ENCODE data around the gene RBBP6. TPM values are rescaled to one million over a fixed set of nuclear protein-coding genes. Genes with fewer than 3 reads are reported as not detected.
"Not testable (repeated sequence)": the region's sequence is repeated elsewhere in the genome, so short reads cannot be mapped to it uniquely, and the experiment has no call there.

RBBP6 gene
- total and polyA plus RNA-seq, 2 experiments from 2014 or later: 40.2 to 88.9 TPM

- not testable (repeated sequence) for ATAC-seq; H4K20me1 ChIP-seq (replicated peaks; ENCODE audit: insufficient read depth); H3K27me3 Mint-ChIP-seq (ENCODE audit: insufficient read depth, low read depth, poor library complexity); H3K4me2 ChIP-seq; H3K4me1 ChIP-seq (ENCODE audit: insufficient read depth); H3K4me3 ChIP-seq; H3K79me2 ChIP-seq (replicated peaks; ENCODE audit: insufficient read depth); H3K27ac ChIP-seq (ENCODE audit: low read depth); DNase-seq (ENCODE audit: low spot score); H3K27ac Mint-ChIP-seq; H2AFZ ChIP-seq; H3F3A ChIP-seq (replicated peaks; ENCODE audit: low read depth); H3K9me2 ChIP-seq (ENCODE audit: insufficient read depth); H3K4me3 Mint-ChIP-seq; H3K27me3 ChIP-seq (ENCODE audit: insufficient read depth); H3K4me1 Mint-ChIP-seq
- H3K36me3 Mint-ChIP-seq (ENCODE audit: low read depth): peaks cover 52% of the 10 kb centered on the region
- H3K36me3 ChIP-seq (ENCODE audit: insufficient read depth): peaks cover 30% of the 10 kb centered on the region
- H3K9me3 Mint-ChIP-seq: peaks cover 47% of the 10 kb centered on the region
These were observed 35.4 kb downstream of the RBBP6 start for GRCh38 chr16:24574515-24575485.

GRCh38 chr16:24575791-24576190, 36.4 kb downstream of the RBBP6 start:
- H3K4me1 Mint-ChIP-seq; DNase-seq (ENCODE audit: low spot score); H3K4me2 ChIP-seq; H3K79me2 ChIP-seq (replicated peaks; ENCODE audit: insufficient read depth); H3F3A ChIP-seq (replicated peaks; ENCODE audit: low read depth); H3K4me3 ChIP-seq; H3K9me2 ChIP-seq (ENCODE audit: insufficient read depth); ATAC-seq; H3K27ac ChIP-seq (ENCODE audit: low read depth); H3K27me3 ChIP-seq (ENCODE audit: insufficient read depth); H3K27ac Mint-ChIP-seq; H2AFZ ChIP-seq; H4K20me1 ChIP-seq (replicated peaks; ENCODE audit: insufficient read depth); H3K4me3 Mint-ChIP-seq; H3K4me1 ChIP-seq (ENCODE audit: insufficient read depth); H3K27me3 Mint-ChIP-seq (ENCODE audit: insufficient read depth, low read depth, poor library complexity): not testable (repeated sequence)
- Mint-ChIP-seq H3K9me3 (peaks cover 47% of the 10 kb centered on the region), H3K36me3 (ENCODE audit: low read depth) (peaks cover 42% of the 10 kb centered on the region)
- peaks cover 24% of the 10 kb centered on the region for H3K36me3 ChIP-seq (ENCODE audit: insufficient read depth)

- H4K20me1 ChIP-seq (replicated peaks; ENCODE audit: insufficient read depth): no peaks in the 10 kb centered on the region
- no peak for DNase-seq (ENCODE audit: low spot score)
- peaks cover 11% of the 10 kb centered on the region for H3K36me3 ChIP-seq (ENCODE audit: insufficient read depth)
- Mint-ChIP-seq H3K27ac (no peak overlapping the region), H3K27me3 (ENCODE audit: insufficient read depth, low read depth, poor library complexity) (peaks cover 10% of the 10 kb centered on the region), H3K4me1 (no peaks in the 10 kb centered on the region), H3K4me3 (no peak overlapping the region), H3K36me3 (ENCODE audit: low read depth) (peaks cover 28% of the 10 kb centered on the region), H3K9me3 (peaks cover 34% of the 10 kb centered on the region)
- no peak overlapping the region for H3K27ac ChIP-seq (ENCODE audit: low read depth)
- H3K4me3 ChIP-seq: no peak overlapping the region
- H3K27me3 ChIP-seq (ENCODE audit: insufficient read depth): no peaks in the 10 kb centered on the region
- no peak overlapping the region for H3K4me2 ChIP-seq
- no peak overlapping the region for H2AFZ ChIP-seq
- H3K9me2 ChIP-seq (ENCODE audit: insufficient read depth): no peaks in the 10 kb centered on the region
- H3K4me1 ChIP-seq (ENCODE audit: insufficient read depth): no peaks in the 10 kb centered on the region
- ATAC-seq: no peak
- no peaks in the 10 kb centered on the region for H3F3A ChIP-seq (replicated peaks; ENCODE audit: low read depth)
- H3K79me2 ChIP-seq (replicated peaks; ENCODE audit: insufficient read depth): no peaks in the 10 kb centered on the region
- no peak for TF ChIP-seq ZNF462 (CRISPR knock-in tag; IDR thresholded peaks at IDR 0.05)
- TF ChIP-seq CREB1 (CRISPR knock-in tag; IDR thresholded peaks at IDR 0.05; ENCODE audit: low read depth): no peak
- TF ChIP-seq ZNF114 (CRISPR knock-in tag; IDR thresholded peaks at IDR 0.05): no peak
- TF ChIP-seq CTCF (conservative IDR thresholded peaks at IDR 0.05; ENCODE audit: low read depth in 2 of 2): no peak
- TF ChIP-seq JUNB (IDR thresholded peaks at IDR 0.05; ENCODE audit: unreplicated experiment): no peak
- no peak for TF ChIP-seq NANOG (IDR thresholded peaks at IDR 0.05; ENCODE audit: borderline replicate concordance)
These were observed 37.8 kb downstream of the RBBP6 start for GRCh38 chr16:24577167-24577566.

All from GM23338 (cell line).